HL-60/S4 treated with retinoic acid at 250 ng/mL for 4 days and 3 days (cell line): ENCODE measurements around the gene FGF2.
"Not testable (repeated sequence)": the region's sequence is repeated elsewhere in the genome, so short reads cannot be mapped to it uniquely, and the experiment has no call there.

Experiments used
- in situ Hi-C: fragments of 300-500 bp; cut with MboI; formaldehyde crosslinking; loops from 2 replicates; pipeline ENCODE4 v1.7.0; 2022; ENCODE audit warnings: low sequenced_read_pairs

The FGF2 gene

GRCh38 chr4:122844391-122844790 is 17.8 kb downstream of the FGF2 start:
- in situ Hi-C loops = not testable (repeated sequence)

GRCh38 chr4:122845066-122845465 is 18.4 kb downstream of the FGF2 start:
- in situ Hi-C loops = no loop called here

GRCh38 chr4:122845760-122846159 is 19.1 kb downstream of the FGF2 start:
- in situ Hi-C loops = no loop called here

GRCh38 chr4:122847931-122848330 is 21.3 kb downstream of the FGF2 start:
- in situ Hi-C loops = no loop called here

GRCh38 chr4:122849789-122850188 is 23.2 kb downstream of the FGF2 start:
- in situ Hi-C loops = not testable (repeated sequence)

GRCh38 chr4:122851568-122851967 is 24.9 kb downstream of the FGF2 start:
- in situ Hi-C loops = no loop called here

GRCh38 chr4:122854447-122855352 is 28.1 kb downstream of the FGF2 start:
- in situ Hi-C loops = no loop called here

GRCh38 chr4:122855353-122855890 is 28.8 kb downstream of the FGF2 start:
- in situ Hi-C loops = no loop called here

GRCh38 chr4:122857160-122857559 is 30.5 kb downstream of the FGF2 start:
- in situ Hi-C loops = no loop called here

GRCh38 chr4:122858705-122859104 is 32.1 kb downstream of the FGF2 start:
- in situ Hi-C loops = no loop called here

- in situ Hi-C loops = no loop called here
Measured at GRCh38 chr4:122861172-122861943, 34.7 kb downstream of the FGF2 start.

- in situ Hi-C loops = no loop called here
Measured at GRCh38 chr4:122863639-122864038, 37.0 kb downstream of the FGF2 start.

GRCh38 chr4:122865425-122865824 is 38.8 kb downstream of the FGF2 start:
- in situ Hi-C loops = no loop called here

- in situ Hi-C loops = not testable (repeated sequence)
Measured at GRCh38 chr4:122868235-122868634, 41.6 kb downstream of the FGF2 start.

GRCh38 chr4:122873146-122873545 is 46.5 kb downstream of the FGF2 start:
- in situ Hi-C loops = no loop called here

- in situ Hi-C loops = no loop called here
Measured at GRCh38 chr4:122873821-122874593, 47.4 kb downstream of the FGF2 start.

GRCh38 chr4:122875949-122876348 is 49.3 kb downstream of the FGF2 start:
- in situ Hi-C loops = no loop called here

- in situ Hi-C loops = no loop called here
Measured at GRCh38 chr4:122876456-122876855, 49.8 kb downstream of the FGF2 start.

GRCh38 chr4:122879001-122879400 is 52.4 kb downstream of the FGF2 start:
- in situ Hi-C loops = no loop called here

GRCh38 chr4:122882857-122883735 is 56.5 kb downstream of the FGF2 start:
- in situ Hi-C loops = no loop called here
